Panc1 (cell line): ENCODE measurements around the gene C19orf12. TPM values are rescaled to one million over a fixed set of nuclear protein-coding genes. Genes with fewer than 3 reads are reported as not detected.

Source experiments
- ATAC-seq: fragments of 200-7000 bp; cut with Tn5 transposase; 2 replicates; pipeline ENCODE4 v1.9.1; 2020; ENCODE audit warnings: mild to moderate bottlenecking, moderate library complexity
- BruUV-seq: library from RNA; stranded (reverse); fragments of 400-500 nt; replicated peaks from 2 replicates; lab custom pipeline; 2021; lab: Mats Ljungman, UMichigan
- CTCF ChIA-PET: fragments of 300-600 bp; sonication (Branson Sonifier 250); formaldehyde crosslinking; loops from one replicate; lab custom pipeline; 2022; ENCODE audit warnings: antibody characterized with exemption; lab: Charles Lee
- POLR2A ChIA-PET: fragments of 300-600 bp; sonication (Branson Sonifier 250); formaldehyde crosslinking; loops from one replicate; lab custom pipeline; 2022; ENCODE audit warnings: antibody characterized with exemption; lab: Charles Lee
- DNase-seq: peaks from one replicate; pipeline ENCODE4 v3.0.0-alpha.2; 2010; ENCODE audit warnings: low read depth, low spot score
- H3K27ac ChIP-seq: 2 replicates; pipeline ENCODE4 v1.5.1; 2011; ENCODE audit warnings: mild to moderate bottlenecking, low read length, inconsistent platforms
- H3K27me3 ChIP-seq: fragments of 200-500 bp; sonication (Bioruptor generic); 2 replicates; pipeline ENCODE4 v1.6.0; 2014; ENCODE audit warnings: low read length, inconsistent platforms; ENCODE audit not compliant: control insufficient read depth, insufficient read depth
- H3K36me3 ChIP-seq: fragments of 200-500 bp; sonication (Bioruptor generic); 2 replicates; pipeline ENCODE4 v1.5.1; 2014; ENCODE audit warnings: inconsistent platforms, mild to moderate bottlenecking, low read length, moderate library complexity; ENCODE audit not compliant: control insufficient read depth, insufficient read depth
- H3K4me1 ChIP-seq: 2 replicates; pipeline ENCODE4 v1.5.1; 2011; ENCODE audit warnings: inconsistent platforms, mild to moderate bottlenecking, low read length, moderate library complexity; ENCODE audit not compliant: control insufficient read depth, insufficient read depth
- H3K4me3 ChIP-seq, 2 experiments: 2 replicates each; pipeline ENCODE4 v1.5.1; 2011 to 2012; ENCODE audit warnings: low read depth in 2 of 2, low read length in 2 of 2, mild to moderate bottlenecking in 2 of 2, inconsistent platforms in 1 of 2, moderate library complexity in 1 of 2
- H3K9me3 ChIP-seq: fragments of 200-500 bp; sonication (Bioruptor generic); 2 replicates; pipeline ENCODE4 v1.5.1; 2014; ENCODE audit warnings: low read depth, mild to moderate bottlenecking, inconsistent platforms, low read length, moderate library complexity; ENCODE audit not compliant: control insufficient read depth, insufficient read depth
- POLR2AphosphoS5 ChIP-seq: IDR thresholded peaks from 2 replicates; pipeline ENCODE4 v1.6.1; 2012; ENCODE audit warnings: mild to moderate bottlenecking, low read depth, low read length, moderate library complexity
- REST ChIP-seq, 2 experiments: IDR thresholded peaks; 2 replicates each; pipeline ENCODE4 v1.6.1; 2011 to 2012; ENCODE audit warnings: low read depth in 2 of 2, control low read depth in 1 of 2, low read length in 1 of 2, mild to moderate bottlenecking in 1 of 2, moderate library complexity in 1 of 2; ENCODE audit not compliant: insufficient read depth in 1 of 2
- SIN3A ChIP-seq: IDR thresholded peaks from 2 replicates; pipeline ENCODE4 v1.6.1; 2012; ENCODE audit warnings: low read depth, mild to moderate bottlenecking, low read length, moderate library complexity, borderline replicate concordance; ENCODE audit not compliant: insufficient read depth
- TCF7L2 ChIP-seq: IDR thresholded peaks from 2 replicates; pipeline ENCODE4 v1.6.1; 2011; ENCODE audit warnings: mild to moderate bottlenecking, low read depth, low read length, inconsistent platforms
- in situ Hi-C: cut with HindIII; loops from 2 replicates; pipeline ENCODE4 v1.10.0; 2016; ENCODE audit warnings: low sequenced_read_pairs, low pct_unique_long_range_greater_than_20kb
- intact Hi-C: fragments of 100-400 bp; cut with micrococcal nuclease; formaldehyde crosslinking; loops from one replicate; pipeline ENCODE4 v1.10.0; 2022; ENCODE audit not compliant: unreplicated experiment
- total RNA-seq: library from RNA; stranded (reverse); gene quantifications from one replicate; pipeline ENCODE4 v1.2.1, GENCODE V29; 2021; ENCODE audit not compliant: unreplicated experiment
- TF ChIP-seq, protein P1 (sequence below): fragments of 450-650 bp; IDR thresholded peaks from 2 replicates; pipeline ENCODE4 v1.5.1; 2017; ENCODE audit warnings: mild to moderate bottlenecking

C19orf12 gene
- total RNA-seq, 1 experiment from 2014 or later: 43.4 TPM

DNA sequence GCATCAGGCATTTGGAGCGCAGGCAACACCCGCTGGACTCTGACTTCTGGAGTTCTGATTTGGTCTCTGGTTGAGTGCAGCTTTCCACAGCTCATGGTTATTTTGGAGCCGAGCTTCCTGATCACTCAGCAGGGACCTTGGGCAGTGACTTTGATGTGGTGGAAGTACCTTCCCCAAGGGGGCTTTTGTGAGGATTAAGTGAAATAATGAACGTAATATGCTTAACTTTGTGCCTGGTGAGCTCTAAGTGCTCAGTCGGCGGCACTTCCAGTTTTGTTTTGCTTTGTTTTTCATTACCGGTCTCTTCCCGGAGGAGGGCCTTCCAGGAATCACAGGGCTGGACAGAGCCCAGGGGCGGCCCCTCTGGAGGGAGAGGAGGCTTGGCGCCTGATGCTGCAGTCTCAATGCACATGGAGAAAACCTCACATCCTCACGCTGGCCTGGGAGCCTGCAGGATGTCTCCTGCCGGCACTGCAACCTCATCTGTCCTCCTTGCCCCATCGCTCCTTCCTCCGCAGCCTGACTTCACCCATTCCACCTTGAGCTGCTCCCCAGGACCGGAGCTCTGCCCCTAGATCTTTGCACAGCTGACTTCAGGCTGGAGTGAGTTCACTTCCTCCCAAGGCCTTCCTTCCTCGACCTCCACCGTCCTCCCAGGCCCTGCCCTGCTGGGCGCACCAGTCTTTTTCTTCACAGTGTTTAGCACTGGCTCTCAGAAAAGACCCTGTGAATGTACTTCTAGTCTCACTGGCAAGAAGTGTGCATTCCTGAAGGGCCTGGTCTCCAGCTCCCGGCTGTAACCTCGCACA, 48.3 kb downstream of the C19orf12 start:
- POLR2A ChIA-PET: no interaction called here
- CTCF ChIA-PET: interaction anchor here (0.5 to 2.9 kb wide), 3 partner anchors 56 to 60 kb away, joined by 3 to 13 read pairs (median 4); partner anchors contain the start of gene POP4
- Histone ChIP-seq H3K27ac (peak overlapping the region; percentile 78), H3K36me3 (no peaks in the 10 kb centered on the region), H3K4me1 (peaks cover 60% of the 10 kb centered on the region), H3K4me3 (peak overlapping the region; percentile 71 to 77), H3K9me3 (no peaks in the 10 kb centered on the region), H3K27me3 (no peaks in the 10 kb centered on the region)
- DNase-seq (no peak), ATAC-seq (peak; percentile 17)
- TF ChIP-seq POLR2AphosphoS5: no peak; the same call in 1 of the 2 replicates
- TF ChIP-seq, protein P1, sequence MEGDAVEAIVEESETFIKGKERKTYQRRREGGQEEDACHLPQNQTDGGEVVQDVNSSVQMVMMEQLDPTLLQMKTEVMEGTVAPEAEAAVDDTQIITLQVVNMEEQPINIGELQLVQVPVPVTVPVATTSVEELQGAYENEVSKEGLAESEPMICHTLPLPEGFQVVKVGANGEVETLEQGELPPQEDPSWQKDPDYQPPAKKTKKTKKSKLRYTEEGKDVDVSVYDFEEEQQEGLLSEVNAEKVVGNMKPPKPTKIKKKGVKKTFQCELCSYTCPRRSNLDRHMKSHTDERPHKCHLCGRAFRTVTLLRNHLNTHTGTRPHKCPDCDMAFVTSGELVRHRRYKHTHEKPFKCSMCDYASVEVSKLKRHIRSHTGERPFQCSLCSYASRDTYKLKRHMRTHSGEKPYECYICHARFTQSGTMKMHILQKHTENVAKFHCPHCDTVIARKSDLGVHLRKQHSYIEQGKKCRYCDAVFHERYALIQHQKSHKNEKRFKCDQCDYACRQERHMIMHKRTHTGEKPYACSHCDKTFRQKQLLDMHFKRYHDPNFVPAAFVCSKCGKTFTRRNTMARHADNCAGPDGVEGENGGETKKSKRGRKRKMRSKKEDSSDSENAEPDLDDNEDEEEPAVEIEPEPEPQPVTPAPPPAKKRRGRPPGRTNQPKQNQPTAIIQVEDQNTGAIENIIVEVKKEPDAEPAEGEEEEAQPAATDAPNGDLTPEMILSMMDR: no peak
- 0 out of 2 replicates have a peak, but pooled peaks have one; percentile 43 for TF ChIP-seq TCF7L2
- TF ChIP-seq SIN3A: no peak
- peak; percentile 76 to 79 for TF ChIP-seq REST (IDR thresholded peaks at IDR 0.05; ENCODE audit: insufficient read depth in 1 of 2, low read depth in 2 of 2, low read length in 1 of 2)
- in situ Hi-C loops (no loop called here), intact Hi-C loops (no loop called here)
- no TSS peak for BruUV-seq

- Histone ChIP-seq H3K4me3 (peak overlapping the region; percentile 71 to 77), H3K4me1 (peaks cover 60% of the 10 kb centered on the region), H3K36me3 (no peaks in the 10 kb centered on the region), H3K27ac (peak overlapping the region; percentile 78), H3K27me3 (no peaks in the 10 kb centered on the region), H3K9me3 (no peaks in the 10 kb centered on the region)
- TSS peak; percentile 63 for BruUV-seq
- ChIA-PET CTCF (interaction anchor here (0.5 to 1.6 kb wide), 5 partner anchors 41 to 897 kb away, joined by 3 to 4 read pairs (median 3); partner anchors contain the start of gene POP4), POLR2A (no interaction called here)
- in situ Hi-C loops (no loop called here), intact Hi-C loops (no loop called here)
- TF ChIP-seq TCF7L2: no peak
- TF ChIP-seq REST (IDR thresholded peaks at IDR 0.05; ENCODE audit: insufficient read depth in 1 of 2, low read depth in 2 of 2, low read length in 1 of 2): no peak
- TF ChIP-seq, protein P1: no peak
- TF ChIP-seq SIN3A: no peak
- no peak for TF ChIP-seq POLR2AphosphoS5
- ATAC-seq (peak; percentile 35), DNase-seq (no peak)
These were observed 49.1 kb downstream of the C19orf12 start for GRCh38 chr19:29665826-29666577.
